Effector CD8-positive, alpha-beta T cell (primary cell): ENCODE data around the gene PPP1R3G.
"Not testable (repeated sequence)": the region's sequence is repeated elsewhere in the genome, so short reads cannot be mapped to it uniquely, and the experiment has no call there.

ENCODE experiments used
- DNase-seq: peaks from one replicate; lab custom pipeline; 2025; lab: John Stamatoyannopoulos, UW
- total RNA-seq, 4 experiments: gene quantifications; one replicate each; lab custom pipeline; 2026; lab: John Stamatoyannopoulos, UW

PPP1R3G gene
- 0 to 0.37 (median 0) reads per million in 4 experiments for total RNA-seq

GRCh38 chr6:5084781-5085647, at the start of gene PPP1R3G:
Gene PPP1R3G, plus strand, starts transcription at chr6:5085341. Its CDS starts 145 bp downstream, at chr6:5085486.
- DNase-seq = no peak

- DNase-seq = no peak
These were observed 48.9 kb upstream of the PPP1R3G start for GRCh38 chr6:5036269-5036668.

GRCh38 chr6:5041955-5042354, 43.2 kb upstream of the PPP1R3G start:
- DNase-seq = no peak

GRCh38 chr6:5042436-5042835, 42.7 kb upstream of the PPP1R3G start:
- DNase-seq = no peak

- DNase-seq = no peak
These were observed 40.3 kb upstream of the PPP1R3G start for GRCh38 chr6:5044866-5045265.

GRCh38 chr6:5045416-5045815, 39.7 kb upstream of the PPP1R3G start:
- DNase-seq = no peak

- DNase-seq = no peak
These were observed 38.7 kb upstream of the PPP1R3G start for GRCh38 chr6:5046430-5046829.

GRCh38 chr6:5050009-5050408, 35.1 kb upstream of the PPP1R3G start:
- DNase-seq = no peak

- no peak for DNase-seq
These were observed 33.7 kb upstream of the PPP1R3G start for GRCh38 chr6:5051394-5051793.

- no peak for DNase-seq
These were observed 32.1 kb upstream of the PPP1R3G start for GRCh38 chr6:5053038-5053437.

GRCh38 chr6:5053864-5054244, 31.3 kb upstream of the PPP1R3G start:
- DNase-seq = no peak

- DNase-seq = no peak
These were observed 30.8 kb upstream of the PPP1R3G start for GRCh38 chr6:5054245-5054873.

GRCh38 chr6:5055118-5055517, 30.0 kb upstream of the PPP1R3G start:
- no peak for DNase-seq

- no peak for DNase-seq
These were observed 26.9 kb upstream of the PPP1R3G start for GRCh38 chr6:5058254-5058653.

GRCh38 chr6:5059036-5059896, 25.9 kb upstream of the PPP1R3G start:
- DNase-seq = no peak

GRCh38 chr6:5060439-5060838, 24.7 kb upstream of the PPP1R3G start:
- not testable (repeated sequence) for DNase-seq

GRCh38 chr6:5061152-5061551, 24.0 kb upstream of the PPP1R3G start:
- DNase-seq = no peak

GRCh38 chr6:5063617-5064016, 21.5 kb upstream of the PPP1R3G start:
- DNase-seq = no peak

GRCh38 chr6:5066456-5067093, 18.6 kb upstream of the PPP1R3G start:
- no peak for DNase-seq

GRCh38 chr6:5067305-5067704, 17.8 kb upstream of the PPP1R3G start:
- DNase-seq = no peak

GRCh38 chr6:5068153-5068751, 16.9 kb upstream of the PPP1R3G start:
- DNase-seq = no peak
